DMS53 (cell line): ENCODE data around the gene PTPRE.

Source experiments
- DNase-seq: peaks from one replicate; lab custom pipeline; 2025; lab: John Stamatoyannopoulos, UW

Gene PTPRE

GRCh38 chr10:127926455-127926854, 19.6 kb downstream of the PTPRE start:
- DNase-seq = no peak

- peak; percentile 24 for DNase-seq
Observed at GRCh38 chr10:127928021-127928806, 21.3 kb downstream of the PTPRE start.

GRCh38 chr10:127932521-127933270, 25.8 kb downstream of the PTPRE start:
- no peak for DNase-seq

GRCh38 chr10:127933271-127933670, 26.4 kb downstream of the PTPRE start:
- DNase-seq = no peak

- no peak for DNase-seq
Observed at GRCh38 chr10:127934383-127934782, 27.5 kb downstream of the PTPRE start.

- DNase-seq = no peak
Observed at GRCh38 chr10:127935071-127935561, 28.2 kb downstream of the PTPRE start.

GRCh38 chr10:127937069-127937468, 30.2 kb downstream of the PTPRE start:
- DNase-seq = no peak

GRCh38 chr10:127937915-127938463, 31.1 kb downstream of the PTPRE start:
- DNase-seq = no peak

GRCh38 chr10:127939786-127940330, 33.0 kb downstream of the PTPRE start:
- DNase-seq = peak; percentile 46

- no peak for DNase-seq
Observed at GRCh38 chr10:127940866-127941640, 34.1 kb downstream of the PTPRE start.

- no peak for DNase-seq
Observed at GRCh38 chr10:127942811-127943210, 35.9 kb downstream of the PTPRE start.

GRCh38 chr10:127943336-127943910, 36.5 kb downstream of the PTPRE start:
- DNase-seq = no peak

GRCh38 chr10:127944256-127944655, 37.4 kb downstream of the PTPRE start:
- DNase-seq = no peak

- peak; percentile 12 for DNase-seq
Observed at GRCh38 chr10:127945341-127945758, 38.4 kb downstream of the PTPRE start.

- DNase-seq = no peak
Observed at GRCh38 chr10:127945948-127946711, 39.2 kb downstream of the PTPRE start.

GRCh38 chr10:127947211-127947610, 40.3 kb downstream of the PTPRE start:
- no peak for DNase-seq

GRCh38 chr10:127948791-127949190, 41.9 kb downstream of the PTPRE start:
- DNase-seq = no peak

- no peak for DNase-seq
Observed at GRCh38 chr10:127949831-127950230, 42.9 kb downstream of the PTPRE start.

GRCh38 chr10:127951861-127952574, 45.1 kb downstream of the PTPRE start:
- no peak for DNase-seq

- no peak for DNase-seq
Observed at GRCh38 chr10:127952575-127952869, 45.6 kb downstream of the PTPRE start.
